HepG2 (cell line): ENCODE results near the gene GOSR1. TPM values are rescaled to one million over a fixed set of nuclear protein-coding genes. Genes with fewer than 3 reads are reported as not detected.

Experiments
- HMG20A ChIP-seq: IDR thresholded peaks from 2 replicates; pipeline ENCODE4 v1.6.1; 2016; ENCODE audit warnings: borderline replicate concordance
- KAT7 ChIP-seq: IDR thresholded peaks from 2 replicates; pipeline ENCODE4 v1.6.1; 2018; ENCODE audit warnings: borderline replicate concordance, missing compliant biosample characterization
- NCOA5 ChIP-seq: sonication (generic); formaldehyde crosslinking; IDR thresholded peaks from 2 replicates; pipeline ENCODE4 v1.4.0; 2020; ENCODE audit warnings: missing genetic modification reagents
- PBX3 ChIP-seq: sonication (generic); formaldehyde crosslinking; IDR thresholded peaks from 2 replicates; pipeline ENCODE4 v1.8.1; 2023; ENCODE audit warnings: missing genetic modification reagents, inconsistent platforms, borderline replicate concordance
- THAP11 ChIP-seq: IDR thresholded peaks from 2 replicates; pipeline ENCODE4 v1.6.1; 2016; ENCODE audit warnings: missing biosample characterization, missing genetic modification reagents
- ZBTB25 ChIP-seq: IDR thresholded peaks from 2 replicates; pipeline ENCODE4 v1.6.1; 2018; ENCODE audit warnings: missing genetic modification reagents
- ZFY ChIP-seq: sonication (generic); formaldehyde crosslinking; IDR thresholded peaks from 2 replicates; pipeline ENCODE4 v1.4.0; 2020; ENCODE audit warnings: missing genetic modification reagents
- ZNF253 ChIP-seq: sonication (generic); formaldehyde crosslinking; IDR thresholded peaks from 2 replicates; pipeline ENCODE4 v1.8.0; 2022; ENCODE audit warnings: mild to moderate bottlenecking, missing genetic modification reagents, borderline replicate concordance
- ZNF496 ChIP-seq: sonication (generic); formaldehyde crosslinking; IDR thresholded peaks from 2 replicates; pipeline ENCODE4 v1.8.1; 2023; ENCODE audit warnings: mild to moderate bottlenecking, moderate library complexity, missing genetic modification reagents; ENCODE audit not compliant: insufficient replicate concordance
- ZNF558 ChIP-seq: sonication (generic); formaldehyde crosslinking; IDR thresholded peaks from 2 replicates; pipeline ENCODE4 v1.9.0; 2022; ENCODE audit warnings: mild to moderate bottlenecking, missing genetic modification reagents, borderline replicate concordance
- ZNF772 ChIP-seq: sonication (generic); formaldehyde crosslinking; IDR thresholded peaks from 2 replicates; pipeline ENCODE4 v1.5.0; 2020; ENCODE audit warnings: mild to moderate bottlenecking, missing genetic modification reagents
- ZNF780A ChIP-seq: sonication (generic); formaldehyde crosslinking; IDR thresholded peaks from 2 replicates; pipeline ENCODE4 v1.8.0; 2022; ENCODE audit warnings: mild to moderate bottlenecking, missing genetic modification reagents, moderate library complexity
- ZNF878 ChIP-seq: sonication (generic); formaldehyde crosslinking; IDR thresholded peaks from 2 replicates; pipeline ENCODE4 v1.8.1; 2023; ENCODE audit warnings: mild to moderate bottlenecking, missing genetic modification reagents, moderate library complexity
- polyA plus RNA-seq, 8 experiments: library from polyadenylated mRNA; depleted of rRNA in 3 of 8; stranded (reverse) in 7 of 8; unstranded in 1 of 8; fragments of >200 nt; fragmentation: Illumina TruSeq in 4 of 8; extraction: Trizol in 4 of 8; gene quantifications; 2 replicates each; pipeline versions ENCODE4 v1.2.1 to v1.2.3, GENCODE V29; 2011 to 2016; ENCODE audit warnings: low read depth in 4 of 8, missing spikeins in 1 of 8, mixed read lengths in 1 of 8; ENCODE audit not compliant: insufficient read depth in 1 of 8
- total RNA-seq, 5 experiments: library from RNA; depleted of rRNA; stranded (reverse); fragments of >200 nt; fragmentation: Illumina TruSeq; extraction: Trizol; gene quantifications; 2 replicates each; pipeline ENCODE4 v1.2.3, GENCODE V29; 2016; ENCODE audit warnings: low read depth in 1 of 5
- TF ChIP-seq, protein P1 (sequence below): sonication (generic); formaldehyde crosslinking; IDR thresholded peaks from 2 replicates; pipeline ENCODE4 v1.5.1; 2020; ENCODE audit warnings: mild to moderate bottlenecking, missing genetic modification reagents, borderline replicate concordance
- TF ChIP-seq, protein P2 (sequence below): sonication (generic); formaldehyde crosslinking; IDR thresholded peaks from 2 replicates; pipeline ENCODE4 v1.9.0; 2021; ENCODE audit warnings: missing genetic modification reagents, borderline replicate concordance
- TF ChIP-seq, protein P3 (sequence below): sonication (generic); formaldehyde crosslinking; IDR thresholded peaks from 2 replicates; pipeline ENCODE4 v1.4.0; 2020; ENCODE audit warnings: missing genetic modification reagents, borderline replicate concordance

The GOSR1 gene
- total and polyA plus RNA-seq, 2 of the 13 experiments (the other 11 are each of a cell fraction or from before 2014, with no cell fraction given) = 15.8 to 37.0 TPM

DNA sequence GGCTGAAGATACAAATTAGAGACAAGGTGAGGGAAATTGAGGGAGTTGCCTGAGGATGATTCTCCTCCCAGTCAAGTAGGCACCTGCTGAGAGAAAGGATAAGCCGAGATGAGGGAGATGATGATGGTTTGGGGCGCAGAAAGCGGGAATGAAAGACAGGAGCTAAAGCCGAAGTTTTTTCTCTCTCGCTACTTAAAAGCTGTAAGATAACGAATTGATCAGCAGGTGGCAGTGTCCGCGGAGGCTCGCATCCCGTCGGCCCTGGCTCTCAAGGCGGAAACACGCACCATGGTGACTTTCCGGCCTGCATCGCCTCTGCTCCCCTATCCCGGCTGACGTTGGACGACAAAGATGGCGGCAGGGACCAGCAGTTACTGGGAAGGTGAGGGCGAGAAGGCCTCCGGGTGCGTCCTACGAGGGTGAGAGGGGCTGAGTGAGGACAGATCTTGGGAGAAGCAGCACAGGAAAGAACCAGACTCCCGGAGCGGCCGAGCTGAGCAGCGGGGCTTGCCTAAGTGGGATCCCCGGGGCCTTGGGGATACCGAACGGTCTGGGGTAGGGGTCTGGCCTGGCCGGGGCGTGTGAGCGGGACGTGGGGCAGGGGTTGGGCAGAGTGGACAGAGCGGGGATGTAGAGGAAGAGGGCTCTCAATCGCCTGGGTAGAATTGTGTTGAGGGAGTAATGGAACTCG, at the start of gene GOSR1 (continued):
- TF ChIP-seq, protein P1, sequence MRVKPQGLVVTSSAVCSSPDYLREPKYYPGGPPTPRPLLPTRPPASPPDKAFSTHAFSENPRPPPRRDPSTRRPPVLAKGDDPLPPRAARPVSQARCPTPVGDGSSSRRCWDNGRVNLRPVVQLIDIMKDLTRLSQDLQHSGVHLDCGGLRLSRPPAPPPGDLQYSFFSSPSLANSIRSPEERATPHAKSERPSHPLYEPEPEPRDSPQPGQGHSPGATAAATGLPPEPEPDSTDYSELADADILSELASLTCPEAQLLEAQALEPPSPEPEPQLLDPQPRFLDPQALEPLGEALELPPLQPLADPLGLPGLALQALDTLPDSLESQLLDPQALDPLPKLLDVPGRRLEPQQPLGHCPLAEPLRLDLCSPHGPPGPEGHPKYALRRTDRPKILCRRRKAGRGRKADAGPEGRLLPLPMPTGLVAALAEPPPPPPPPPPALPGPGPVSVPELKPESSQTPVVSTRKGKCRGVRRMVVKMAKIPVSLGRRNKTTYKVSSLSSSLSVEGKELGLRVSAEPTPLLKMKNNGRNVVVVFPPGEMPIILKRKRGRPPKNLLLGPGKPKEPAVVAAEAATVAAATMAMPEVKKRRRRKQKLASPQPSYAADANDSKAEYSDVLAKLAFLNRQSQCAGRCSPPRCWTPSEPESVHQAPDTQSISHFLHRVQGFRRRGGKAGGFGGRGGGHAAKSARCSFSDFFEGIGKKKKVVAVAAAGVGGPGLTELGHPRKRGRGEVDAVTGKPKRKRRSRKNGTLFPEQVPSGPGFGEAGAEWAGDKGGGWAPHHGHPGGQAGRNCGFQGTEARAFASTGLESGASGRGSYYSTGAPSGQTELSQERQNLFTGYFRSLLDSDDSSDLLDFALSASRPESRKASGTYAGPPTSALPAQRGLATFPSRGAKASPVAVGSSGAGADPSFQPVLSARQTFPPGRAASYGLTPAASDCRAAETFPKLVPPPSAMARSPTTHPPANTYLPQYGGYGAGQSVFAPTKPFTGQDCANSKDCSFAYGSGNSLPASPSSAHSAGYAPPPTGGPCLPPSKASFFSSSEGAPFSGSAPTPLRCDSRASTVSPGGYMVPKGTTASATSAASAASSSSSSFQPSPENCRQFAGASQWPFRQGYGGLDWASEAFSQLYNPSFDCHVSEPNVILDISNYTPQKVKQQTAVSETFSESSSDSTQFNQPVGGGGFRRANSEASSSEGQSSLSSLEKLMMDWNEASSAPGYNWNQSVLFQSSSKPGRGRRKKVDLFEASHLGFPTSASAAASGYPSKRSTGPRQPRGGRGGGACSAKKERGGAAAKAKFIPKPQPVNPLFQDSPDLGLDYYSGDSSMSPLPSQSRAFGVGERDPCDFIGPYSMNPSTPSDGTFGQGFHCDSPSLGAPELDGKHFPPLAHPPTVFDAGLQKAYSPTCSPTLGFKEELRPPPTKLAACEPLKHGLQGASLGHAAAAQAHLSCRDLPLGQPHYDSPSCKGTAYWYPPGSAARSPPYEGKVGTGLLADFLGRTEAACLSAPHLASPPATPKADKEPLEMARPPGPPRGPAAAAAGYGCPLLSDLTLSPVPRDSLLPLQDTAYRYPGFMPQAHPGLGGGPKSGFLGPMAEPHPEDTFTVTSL = peak; percentile 66
- TF ChIP-seq PBX3 (no peak), KAT7 (CRISPR knock-in tag) (peak; percentile 98), THAP11 (CRISPR knock-in tag) (peak; percentile 95), ZNF496 (CRISPR knock-in tag) (no peak), ZFY (peak; percentile 99), ZNF878 (CRISPR knock-in tag) (peak; percentile 86; the same call in 1 of the 2 replicates), HMG20A (peak; percentile 46; the same call in 1 of the 2 replicates), ZBTB25 (CRISPR knock-in tag) (peak; percentile 92), ZNF772 (CRISPR knock-in tag) (peak; percentile 75; the same call in 1 of the 2 replicates), ZNF780A (CRISPR knock-in tag) (peak; percentile 93), ZNF558 (CRISPR knock-in tag) (0 out of 2 replicates have a peak, but pooled peaks have one; percentile 56), NCOA5 (no peak), ZNF253 (CRISPR knock-in tag) (no peak)
- TF ChIP-seq, protein P2, sequence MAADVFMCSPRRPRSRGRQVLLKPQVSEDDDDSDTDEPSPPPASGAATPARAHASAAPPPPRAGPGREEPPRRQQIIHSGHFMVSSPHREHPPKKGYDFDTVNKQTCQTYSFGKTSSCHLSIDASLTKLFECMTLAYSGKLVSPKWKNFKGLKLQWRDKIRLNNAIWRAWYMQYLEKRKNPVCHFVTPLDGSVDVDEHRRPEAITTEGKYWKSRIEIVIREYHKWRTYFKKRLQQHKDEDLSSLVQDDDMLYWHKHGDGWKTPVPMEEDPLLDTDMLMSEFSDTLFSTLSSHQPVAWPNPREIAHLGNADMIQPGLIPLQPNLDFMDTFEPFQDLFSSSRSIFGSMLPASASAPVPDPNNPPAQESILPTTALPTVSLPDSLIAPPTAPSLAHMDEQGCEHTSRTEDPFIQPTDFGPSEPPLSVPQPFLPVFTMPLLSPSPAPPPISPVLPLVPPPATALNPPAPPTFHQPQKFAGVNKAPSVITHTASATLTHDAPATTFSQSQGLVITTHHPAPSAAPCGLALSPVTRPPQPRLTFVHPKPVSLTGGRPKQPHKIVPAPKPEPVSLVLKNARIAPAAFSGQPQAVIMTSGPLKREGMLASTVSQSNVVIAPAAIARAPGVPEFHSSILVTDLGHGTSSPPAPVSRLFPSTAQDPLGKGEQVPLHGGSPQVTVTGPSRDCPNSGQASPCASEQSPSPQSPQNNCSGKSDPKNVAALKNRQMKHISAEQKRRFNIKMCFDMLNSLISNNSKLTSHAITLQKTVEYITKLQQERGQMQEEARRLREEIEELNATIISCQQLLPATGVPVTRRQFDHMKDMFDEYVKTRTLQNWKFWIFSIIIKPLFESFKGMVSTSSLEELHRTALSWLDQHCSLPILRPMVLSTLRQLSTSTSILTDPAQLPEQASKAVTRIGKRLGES = 0 out of 2 replicates have a peak, but pooled peaks have one; percentile 11
- TF ChIP-seq, protein P3, sequence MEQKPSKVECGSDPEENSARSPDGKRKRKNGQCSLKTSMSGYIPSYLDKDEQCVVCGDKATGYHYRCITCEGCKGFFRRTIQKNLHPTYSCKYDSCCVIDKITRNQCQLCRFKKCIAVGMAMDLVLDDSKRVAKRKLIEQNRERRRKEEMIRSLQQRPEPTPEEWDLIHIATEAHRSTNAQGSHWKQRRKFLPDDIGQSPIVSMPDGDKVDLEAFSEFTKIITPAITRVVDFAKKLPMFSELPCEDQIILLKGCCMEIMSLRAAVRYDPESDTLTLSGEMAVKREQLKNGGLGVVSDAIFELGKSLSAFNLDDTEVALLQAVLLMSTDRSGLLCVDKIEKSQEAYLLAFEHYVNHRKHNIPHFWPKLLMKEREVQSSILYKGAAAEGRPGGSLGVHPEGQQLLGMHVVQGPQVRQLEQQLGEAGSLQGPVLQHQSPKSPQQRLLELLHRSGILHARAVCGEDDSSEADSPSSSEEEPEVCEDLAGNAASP (CRISPR knock-in tag) = peak; percentile 59
